Inflammatory macrophage (primary cell): ENCODE results near the gene TMEM63A.

Experiments used
- DNase-seq, 2 donors: peaks; one replicate each; pipeline ENCODE4 v3.0.0-alpha.2; 2020 to 2022

TMEM63A gene

GRCh38 chr1:225865514-225865913 lies 16.7 kb downstream of the TMEM63A start:
- DNase-seq = no peak

- no peak for DNase-seq
Measured at GRCh38 chr1:225863167-225863566, 19.0 kb downstream of the TMEM63A start.

GRCh38 chr1:225862581-225862950 lies 19.6 kb downstream of the TMEM63A start:
- DNase-seq = no peak

- DNase-seq = no peak
Measured at GRCh38 chr1:225861834-225862580, 20.2 kb downstream of the TMEM63A start.

- DNase-seq = no peak
Measured at GRCh38 chr1:225860876-225861441, 21.2 kb downstream of the TMEM63A start.

- DNase-seq = no peak
Measured at GRCh38 chr1:225860107-225860506, 22.1 kb downstream of the TMEM63A start.

GRCh38 chr1:225859151-225859550 lies 23.0 kb downstream of the TMEM63A start:
- no peak for DNase-seq

GRCh38 chr1:225857256-225857655 lies 24.9 kb downstream of the TMEM63A start:
- DNase-seq = no peak

- no peak for DNase-seq
Measured at GRCh38 chr1:225855503-225856300, 26.5 kb downstream of the TMEM63A start.

GRCh38 chr1:225853441-225853840 lies 28.7 kb downstream of the TMEM63A start:
- no peak for DNase-seq

GRCh38 chr1:225852413-225853124 lies 29.6 kb downstream of the TMEM63A start:
- DNase-seq = no peak

- peak; percentile 48 to 63 for DNase-seq
Measured at GRCh38 chr1:225851805-225852204, 30.4 kb downstream of the TMEM63A start.

GRCh38 chr1:225850370-225850769 lies 31.8 kb downstream of the TMEM63A start:
- DNase-seq = no peak

GRCh38 chr1:225849925-225850324 lies 32.3 kb downstream of the TMEM63A start:
- no peak for DNase-seq

- peak in 1 of 2 donors; percentile 40 for DNase-seq
Measured at GRCh38 chr1:225848030-225848955, 33.9 kb downstream of the TMEM63A start.

GRCh38 chr1:225847610-225848009 lies 34.6 kb downstream of the TMEM63A start:
- DNase-seq = no peak

- DNase-seq = no peak
Measured at GRCh38 chr1:225846331-225847310, 35.6 kb downstream of the TMEM63A start.

- DNase-seq = peak; percentile 32 to 64
Measured at GRCh38 chr1:225845571-225846259, 36.5 kb downstream of the TMEM63A start.

GRCh38 chr1:225845097-225845496 lies 37.1 kb downstream of the TMEM63A start:
- DNase-seq = no peak
